GM21515 (cell line): Measurements from ENCODE around the gene PTCH1.

Experiments used
- ATAC-seq: cut with Tn5 transposase; IDR thresholded peaks from one replicate; pipeline ENCODE4 v1.9.1; 2021; ENCODE audit not compliant: unreplicated experiment

PTCH1 gene

DNA sequence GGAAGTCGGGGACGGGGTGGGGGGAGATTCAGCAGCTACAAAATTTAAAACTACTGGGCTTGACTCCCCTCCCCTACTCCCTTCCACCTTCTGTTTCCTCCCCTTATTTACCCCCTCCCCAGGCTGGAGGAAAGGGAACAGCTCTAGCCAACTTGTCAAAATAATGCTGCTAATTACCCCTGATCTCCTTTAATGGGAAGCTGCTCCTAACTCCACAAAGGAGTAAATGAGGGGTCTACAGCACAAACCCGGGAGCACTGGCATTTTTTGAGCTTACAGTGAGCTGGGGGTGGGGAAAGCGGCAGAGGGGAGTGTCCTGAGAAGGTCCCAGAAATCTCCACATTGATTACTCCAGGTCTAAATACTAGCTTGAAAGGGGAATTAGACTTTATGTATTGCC lies 3.1 kb downstream of the PTCH1 start:
- no peak for ATAC-seq

DNA sequence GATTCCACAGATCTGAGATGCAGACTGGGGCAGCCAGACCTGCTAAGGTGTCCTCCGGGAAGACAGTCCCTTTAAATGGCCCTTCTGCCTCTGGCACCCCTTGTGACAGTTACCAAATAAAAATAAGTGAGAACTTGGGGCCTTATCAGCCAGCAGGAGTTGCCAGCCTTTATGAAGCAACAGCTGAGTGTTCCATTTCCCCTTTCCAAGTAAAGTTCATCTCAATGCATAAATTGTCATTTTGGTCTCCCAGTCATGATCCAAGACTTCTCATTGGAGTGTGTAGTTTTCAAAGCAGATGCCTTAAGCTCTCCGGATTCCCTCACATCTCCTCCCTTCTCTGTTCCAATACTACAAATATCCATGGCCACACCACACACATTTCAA lies 4.1 kb downstream of the PTCH1 start:
- no peak for ATAC-seq

DNA sequence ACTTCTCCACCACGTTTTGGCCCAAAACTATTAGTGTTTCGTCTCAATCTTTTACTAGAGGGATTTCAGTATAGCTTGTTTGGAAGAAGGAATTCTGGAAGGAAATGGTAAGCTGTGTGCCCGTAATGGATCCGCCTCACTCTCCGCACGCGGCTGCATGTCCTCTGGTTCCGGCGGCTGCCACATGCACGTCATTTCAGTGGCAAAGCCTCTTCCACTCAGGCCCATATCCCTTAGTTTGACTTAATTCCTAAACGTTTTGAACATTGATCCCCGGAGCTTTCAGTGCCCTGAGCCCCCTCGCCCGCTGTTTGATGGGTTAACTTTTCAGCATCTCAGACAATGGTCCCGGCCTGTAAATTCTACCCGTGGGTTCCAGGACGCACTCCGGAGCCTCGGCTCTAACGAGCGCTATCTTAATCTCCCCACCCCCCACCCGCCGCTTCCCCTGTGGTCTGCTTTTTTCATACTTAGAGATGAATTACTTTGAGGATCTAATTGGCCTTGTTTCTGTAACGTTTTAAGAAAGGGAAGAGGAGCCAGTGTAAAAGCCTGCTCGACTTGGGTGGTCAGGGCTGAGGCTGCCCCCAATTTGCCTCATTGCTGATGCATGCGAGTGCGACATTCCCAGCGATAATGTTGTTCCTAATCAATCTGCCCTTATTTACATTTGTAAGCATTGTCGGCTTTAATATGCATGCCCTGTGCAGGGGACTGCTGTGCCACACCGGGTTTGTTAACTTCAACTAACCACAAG lies 4.6 kb downstream of the PTCH1 start:
- no peak for ATAC-seq

DNA sequence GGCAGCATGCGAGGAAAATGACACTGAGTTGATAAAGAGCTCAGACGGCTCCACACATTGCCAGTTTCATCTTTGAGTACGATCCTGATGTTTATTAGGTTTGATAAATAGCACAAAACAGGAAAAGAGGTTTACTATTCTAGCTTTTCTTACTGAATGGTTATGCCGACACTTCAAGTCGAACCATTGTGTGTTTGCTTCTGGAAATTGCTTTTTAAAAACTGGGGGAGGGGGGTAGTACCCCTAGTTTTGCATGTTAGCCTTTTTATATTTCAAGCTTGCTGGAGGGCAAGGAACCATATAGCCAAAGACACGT lies 5.2 kb downstream of the PTCH1 start:
- no peak for ATAC-seq

DNA sequence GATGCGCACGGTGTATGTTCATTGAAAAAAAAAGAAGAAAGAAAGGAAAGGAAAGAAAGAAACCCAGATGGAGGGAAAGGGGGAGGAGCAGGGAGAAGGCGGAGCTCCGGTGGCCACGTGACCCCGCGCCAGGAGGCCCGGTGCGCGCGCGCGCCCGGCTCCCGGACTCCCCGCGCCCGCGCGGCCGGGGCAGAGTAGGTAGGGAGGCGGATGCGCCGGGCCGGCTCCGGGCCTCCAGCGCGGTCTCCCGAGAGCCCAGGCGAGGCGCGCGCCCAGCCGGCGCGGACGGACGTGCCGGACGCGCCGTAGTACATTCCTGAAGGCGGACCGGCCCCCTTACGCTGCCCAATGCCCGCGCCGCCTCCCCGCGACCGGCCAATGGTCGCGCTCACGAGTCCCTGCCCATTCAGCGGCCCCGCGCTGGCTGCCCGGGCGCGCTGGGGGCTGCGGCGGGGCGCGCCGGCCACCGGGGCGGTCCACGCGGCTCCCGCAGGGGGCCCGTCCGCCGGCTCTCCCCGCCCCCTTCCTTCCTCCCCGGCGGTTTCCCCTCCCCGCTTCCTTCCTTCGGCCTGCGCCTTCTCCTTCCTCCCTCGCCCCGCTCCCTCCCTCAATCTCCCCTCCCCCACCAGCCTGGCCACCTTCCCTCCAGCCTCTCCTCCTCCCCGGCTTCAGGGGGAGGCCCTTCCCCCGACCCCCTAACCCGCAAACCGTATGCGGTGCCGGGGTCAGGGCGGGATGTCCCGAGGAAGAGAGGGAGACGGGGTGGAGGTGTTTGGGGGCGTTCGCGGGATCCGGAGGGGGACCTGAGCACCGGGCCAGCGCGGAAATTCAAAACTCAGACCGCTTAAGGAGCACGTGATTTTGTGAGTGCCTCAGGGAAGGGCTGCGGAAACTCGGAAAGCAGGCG lies 5.8 kb downstream of the PTCH1 start:
- ATAC-seq: peak; percentile 42

DNA sequence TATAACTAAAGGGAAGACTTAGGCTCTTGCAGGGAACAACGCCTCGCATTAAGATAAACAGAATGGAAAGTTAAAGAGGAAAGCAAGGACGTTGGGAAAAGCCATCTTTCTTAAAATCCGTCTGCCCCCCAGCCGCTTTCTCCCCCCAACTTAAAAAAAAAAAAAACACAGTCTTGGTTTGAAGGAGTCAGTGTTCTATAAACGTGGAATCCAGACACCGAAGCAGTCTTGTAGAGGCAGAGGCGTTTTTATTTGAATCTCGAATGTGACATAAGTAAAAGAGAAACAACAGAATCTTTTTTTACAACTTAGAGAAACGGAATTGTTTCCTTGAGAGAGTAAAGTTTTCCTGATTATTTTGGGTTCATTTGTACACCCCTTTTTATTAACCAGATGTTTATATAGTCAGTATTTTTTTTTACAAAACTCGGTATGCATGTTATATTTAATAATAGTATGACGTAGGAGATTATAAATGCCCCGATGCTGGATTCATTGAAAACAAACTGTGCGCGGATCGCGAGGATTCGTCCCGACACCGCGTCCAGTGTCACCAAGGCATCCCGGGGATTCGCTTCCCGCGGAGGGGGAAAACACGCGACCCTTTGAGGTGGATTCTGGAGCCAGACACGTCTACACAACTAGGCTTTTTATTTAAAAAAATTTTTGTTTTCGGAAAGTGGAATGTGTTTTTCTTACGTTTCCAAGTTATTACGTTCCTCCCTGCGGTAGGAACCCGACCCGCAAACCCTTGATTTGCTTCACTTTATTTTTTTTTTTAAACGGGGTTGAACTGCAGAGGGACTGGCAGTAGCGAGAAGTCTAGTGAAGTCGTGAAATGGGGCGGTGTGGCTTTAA lies 6.7 kb downstream of the PTCH1 start:
- no peak for ATAC-seq

DNA sequence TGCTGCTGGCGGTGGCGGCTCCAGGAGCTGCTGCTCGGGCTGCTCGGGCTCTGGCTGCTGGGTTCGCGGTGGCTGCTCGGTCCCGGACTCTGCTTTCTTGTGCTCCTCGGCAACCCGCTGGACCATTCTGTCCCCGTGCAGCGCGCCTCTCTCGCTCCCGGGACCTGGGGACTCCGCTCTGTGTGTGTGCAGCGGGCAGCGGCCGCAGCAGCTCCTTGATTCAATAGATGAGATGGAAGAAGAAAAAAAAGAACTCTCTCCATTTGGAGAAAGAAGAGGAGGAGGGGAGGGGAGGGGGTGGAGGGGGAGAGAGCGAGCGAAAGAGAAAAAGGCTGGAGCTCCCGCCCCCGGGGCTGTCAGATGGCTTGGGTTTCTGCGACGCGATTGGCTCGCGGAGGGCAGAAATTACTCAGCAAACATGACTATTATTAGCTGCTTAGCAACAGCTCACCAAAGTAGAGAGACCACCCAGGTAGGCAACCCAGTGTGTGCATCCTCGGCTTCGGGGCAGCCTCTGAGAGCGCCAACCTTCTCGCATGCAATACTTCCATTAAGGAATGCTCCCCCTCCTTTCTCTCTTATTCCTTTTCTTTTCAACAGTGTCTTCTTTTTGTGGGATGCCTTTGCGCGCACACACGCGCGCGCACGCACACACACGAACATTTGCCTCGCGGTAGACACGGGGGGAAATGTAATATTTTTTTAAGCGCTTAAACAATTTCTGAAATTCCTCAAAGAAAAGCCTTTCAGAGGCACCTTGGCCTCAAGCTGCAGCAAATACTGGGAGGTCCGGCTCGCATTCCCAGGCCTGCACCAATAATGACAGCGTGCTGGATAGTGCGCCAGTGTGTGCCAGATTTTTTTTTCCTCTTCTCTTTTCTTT lies 7.6 kb downstream of the PTCH1 start:
- ATAC-seq: peak; percentile 34

DNA sequence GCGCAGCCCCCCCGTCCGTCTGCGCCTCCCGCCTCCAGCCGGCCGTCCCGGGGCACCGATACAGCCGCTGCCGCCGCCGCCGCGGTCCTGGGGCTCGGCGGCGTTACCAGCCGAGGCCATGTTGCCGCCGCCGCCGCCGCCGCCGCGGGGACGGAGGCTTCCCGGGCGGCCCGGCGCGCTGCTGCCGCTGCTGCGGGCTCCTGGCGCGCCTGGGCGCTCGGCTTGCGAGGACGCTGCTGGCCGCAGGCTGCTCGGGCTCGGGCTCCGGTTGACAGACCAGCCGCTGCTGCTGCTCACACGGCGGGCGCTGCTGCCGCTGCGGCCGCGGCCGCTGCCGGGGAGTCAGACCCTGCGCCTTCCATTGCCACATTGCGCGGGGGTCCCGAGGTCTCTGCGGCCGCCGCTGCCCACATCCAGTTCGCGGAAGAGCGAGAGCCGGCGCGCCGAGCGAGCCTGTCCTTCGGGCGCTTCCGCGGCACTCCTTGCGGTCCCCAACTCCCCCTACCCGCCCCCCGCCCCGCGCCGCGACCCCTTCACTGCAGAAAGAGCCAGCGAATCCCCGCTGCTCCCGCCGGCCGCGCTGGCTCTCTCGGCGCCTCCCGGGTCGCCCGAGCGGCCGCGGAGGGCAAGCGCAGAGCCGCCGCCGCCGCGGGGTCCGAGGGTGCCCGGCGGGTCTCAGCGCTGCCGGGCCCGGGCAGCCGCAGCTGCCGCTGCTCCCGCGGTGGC lies 8.4 kb downstream of the PTCH1 start:
- ATAC-seq: no peak

DNA sequence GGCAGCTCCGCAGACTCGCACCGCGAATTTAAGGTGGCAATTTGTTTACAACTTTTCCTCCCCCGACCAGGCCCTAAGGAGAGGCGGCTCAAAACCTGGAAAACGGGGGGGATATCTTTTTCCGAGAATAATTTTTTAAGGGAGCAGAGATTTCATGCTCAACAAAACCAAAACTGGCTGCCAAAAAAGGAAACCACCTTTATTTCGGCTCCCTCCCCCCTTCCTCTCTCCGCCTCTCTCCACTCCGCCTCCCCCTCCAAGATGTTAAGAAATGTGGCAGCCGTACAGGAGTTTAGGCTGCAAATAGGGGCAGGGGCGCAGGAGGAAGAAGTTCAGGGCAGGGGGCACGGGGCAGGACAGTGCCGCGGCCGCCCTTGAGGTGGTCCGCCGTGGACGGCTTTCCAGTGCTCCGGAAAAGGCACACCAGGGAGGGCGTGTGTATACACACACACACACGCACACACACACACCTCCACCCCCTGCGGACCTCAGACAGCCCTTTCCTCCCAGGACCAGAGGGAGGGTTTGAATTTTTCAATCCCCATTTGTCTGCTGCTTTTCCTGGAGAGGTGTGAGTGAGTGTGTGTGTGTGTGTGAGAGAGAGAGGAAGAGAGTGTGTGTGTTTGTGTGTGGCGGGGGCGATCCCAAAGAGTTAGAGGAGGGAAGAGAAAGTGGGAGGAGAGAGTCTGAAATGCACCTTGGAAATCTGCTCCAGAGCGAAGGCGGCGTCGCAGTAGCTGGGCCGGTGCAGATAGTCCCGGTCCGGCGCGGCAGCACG lies 9.1 kb downstream of the PTCH1 start:
- ATAC-seq: no peak

DNA sequence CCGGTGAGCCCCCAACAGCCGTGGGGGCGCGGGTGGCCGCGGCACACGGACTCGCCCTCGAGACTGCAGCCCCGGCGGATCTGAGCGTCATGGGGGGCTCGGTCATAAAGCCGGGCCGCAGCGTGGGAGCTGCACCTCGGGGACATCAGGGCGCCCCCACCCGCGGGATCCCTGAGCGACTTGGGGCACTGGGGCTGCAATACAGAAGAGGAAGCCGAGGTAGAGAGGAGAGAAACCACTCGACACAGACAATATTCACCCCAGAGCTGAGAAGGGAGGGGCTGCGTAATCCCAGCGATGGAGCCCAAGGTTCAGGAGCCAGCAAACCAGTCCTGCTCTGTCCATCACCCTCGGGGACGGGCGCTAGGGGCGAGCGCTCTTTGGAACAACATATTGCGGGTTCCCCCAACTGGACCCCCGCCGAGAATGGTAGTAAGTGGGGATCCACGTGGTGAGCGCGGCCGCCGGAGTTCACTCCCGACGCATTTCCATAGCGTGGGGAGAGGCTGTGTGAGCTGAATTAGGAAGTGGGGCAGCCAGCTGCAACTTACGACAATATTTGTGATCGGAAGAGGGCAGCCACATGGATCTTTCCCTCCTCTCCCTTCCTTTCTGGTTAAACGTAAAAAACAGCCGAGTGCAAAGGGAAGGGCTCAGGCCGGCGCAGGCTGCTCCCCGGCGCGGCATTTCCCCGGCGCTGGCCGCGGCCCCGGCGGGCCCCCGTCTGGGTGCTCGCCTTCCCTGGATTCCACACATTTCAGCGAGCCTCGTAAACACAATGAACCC lies 9.9 kb downstream of the PTCH1 start:
- ATAC-seq: no peak

DNA sequence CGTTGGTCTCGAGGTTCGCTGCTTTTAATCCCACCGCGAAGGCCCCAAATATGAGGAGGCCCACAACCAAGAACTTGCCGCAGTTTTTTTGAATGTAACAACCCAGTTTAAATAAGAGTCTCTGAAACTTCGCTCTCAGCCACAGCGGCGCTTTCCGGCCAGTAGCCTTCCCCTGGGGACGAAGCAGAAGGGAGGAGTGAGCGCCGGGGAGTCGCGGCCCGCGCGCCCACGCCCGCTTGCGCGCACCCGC lies 10.4 kb downstream of the PTCH1 start:
- no peak for ATAC-seq

DNA sequence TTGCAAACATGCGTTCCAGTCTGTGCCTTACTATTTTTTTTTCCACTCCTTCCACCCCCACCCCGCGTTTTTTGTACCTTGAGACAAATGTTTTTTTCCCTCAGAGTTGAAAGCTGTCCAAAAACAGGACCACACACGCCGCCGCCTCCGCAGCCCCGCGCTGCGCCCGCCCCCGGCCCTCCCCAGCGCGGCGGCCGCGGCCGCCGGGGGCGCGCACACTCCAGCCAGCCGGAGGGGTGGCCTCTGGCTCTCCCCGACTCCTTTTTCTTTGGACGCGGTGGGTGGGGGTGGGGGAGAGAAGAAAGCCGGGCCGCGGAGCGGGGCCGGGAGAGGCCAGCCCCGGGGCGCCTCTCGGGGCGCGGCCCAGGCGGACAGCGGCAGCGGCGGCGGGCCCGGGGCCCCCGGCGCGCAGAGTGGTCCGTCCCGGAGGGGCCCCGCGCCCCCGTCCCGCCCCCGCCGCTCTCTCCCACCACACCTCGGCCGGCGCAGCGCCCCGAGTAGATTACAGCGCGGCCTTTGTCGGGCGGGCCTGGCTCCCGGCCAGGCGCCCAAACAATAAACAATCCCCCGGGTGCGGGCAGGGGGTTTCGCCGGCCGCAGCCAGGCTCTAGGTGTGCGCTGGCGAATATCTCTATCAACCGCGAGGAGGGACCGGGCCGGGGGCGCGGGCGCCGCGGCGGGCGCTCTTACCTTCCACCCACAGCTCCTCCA lies 10.9 kb downstream of the PTCH1 start:
- ATAC-seq: no peak

DNA sequence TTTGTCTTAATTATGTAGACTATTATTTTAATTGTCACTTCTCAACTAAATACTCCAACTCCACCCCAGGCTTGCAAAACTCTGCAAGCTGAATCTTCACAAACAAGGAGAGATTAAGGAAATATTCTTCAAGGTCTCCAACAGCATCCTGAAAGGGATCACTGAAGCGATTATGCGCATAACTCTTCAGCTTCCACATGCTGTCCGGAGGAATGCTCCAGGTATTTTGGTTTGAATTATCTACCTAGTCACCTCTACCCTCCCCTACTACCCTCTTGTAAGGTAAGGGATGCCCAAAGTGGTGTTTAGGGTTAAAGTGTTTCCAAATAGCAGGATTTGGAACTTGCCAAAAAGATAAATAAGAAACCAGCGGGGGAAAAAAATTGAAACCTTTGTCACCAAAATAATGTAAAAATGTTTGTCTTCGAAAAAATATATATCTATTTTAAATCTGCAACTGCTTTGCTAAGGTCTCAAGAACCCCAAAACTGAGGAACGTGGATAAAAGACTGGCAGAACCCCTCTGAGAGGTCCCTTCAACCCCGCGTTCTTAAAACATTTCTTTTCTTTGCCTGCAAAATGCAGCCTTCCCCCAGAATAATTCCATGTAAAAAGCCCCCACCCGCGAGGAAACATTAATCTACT lies 11.6 kb downstream of the PTCH1 start:
- no peak for ATAC-seq

DNA sequence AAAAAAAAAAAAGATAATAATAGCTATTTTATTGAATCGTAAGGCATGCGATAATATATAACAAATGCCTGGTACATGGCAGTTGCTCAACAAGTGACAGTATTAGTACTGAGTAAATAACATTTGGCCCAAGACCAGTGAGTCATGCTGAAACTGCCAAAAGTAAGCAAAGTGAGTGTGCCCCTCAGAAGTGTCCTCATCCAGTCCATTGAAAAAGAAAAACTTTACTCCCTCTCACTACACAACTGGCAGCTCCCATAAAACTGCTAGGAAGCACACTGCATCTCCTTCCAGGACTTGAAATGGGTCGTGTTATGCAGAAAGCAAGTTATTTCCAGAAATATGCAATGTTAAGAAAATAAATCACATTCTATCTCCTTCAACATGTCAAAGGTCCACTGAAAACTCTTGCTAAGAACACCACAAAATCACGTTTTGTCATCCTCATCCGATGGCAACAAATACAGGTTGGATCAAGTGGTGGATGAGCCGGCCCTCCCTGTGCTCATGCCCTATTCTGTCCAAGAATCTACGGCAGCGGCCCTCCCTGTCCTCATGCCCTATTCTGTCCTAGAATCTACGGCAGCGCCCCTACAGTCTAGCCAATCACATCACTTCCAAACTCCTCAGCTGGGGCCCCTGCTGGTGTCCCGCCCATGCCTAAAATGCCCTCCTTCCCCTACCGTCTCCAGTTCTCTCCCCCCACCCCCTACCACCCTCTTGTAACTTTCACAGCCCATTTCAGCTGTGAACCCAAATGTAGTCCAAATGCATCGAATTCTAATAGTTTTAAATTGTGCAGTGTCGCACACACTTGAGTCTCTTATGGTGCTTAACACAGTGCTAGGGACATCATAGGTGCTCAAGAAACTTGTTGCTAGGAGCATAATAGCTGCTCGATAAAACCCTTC lies 12.5 kb downstream of the PTCH1 start:
- ATAC-seq: no peak

DNA sequence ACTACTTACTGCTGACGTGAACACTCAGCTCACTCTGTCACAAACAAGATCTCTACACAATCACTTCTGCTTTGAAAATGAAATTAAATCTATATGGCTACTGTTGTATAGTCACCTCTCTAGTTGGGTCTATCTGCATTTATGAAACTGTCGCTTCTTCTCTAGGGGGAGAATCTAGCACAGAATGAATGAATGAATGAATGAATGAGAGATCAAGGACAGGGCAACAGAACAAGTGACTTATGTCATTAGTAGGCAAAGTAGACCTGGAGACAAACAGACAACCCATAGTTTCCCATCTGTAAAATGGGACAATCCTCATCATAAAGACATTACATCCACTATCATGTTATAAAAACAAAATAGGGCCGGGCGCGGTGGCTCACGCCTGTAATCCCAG lies 13.4 kb downstream of the PTCH1 start:
- no peak for ATAC-seq

DNA sequence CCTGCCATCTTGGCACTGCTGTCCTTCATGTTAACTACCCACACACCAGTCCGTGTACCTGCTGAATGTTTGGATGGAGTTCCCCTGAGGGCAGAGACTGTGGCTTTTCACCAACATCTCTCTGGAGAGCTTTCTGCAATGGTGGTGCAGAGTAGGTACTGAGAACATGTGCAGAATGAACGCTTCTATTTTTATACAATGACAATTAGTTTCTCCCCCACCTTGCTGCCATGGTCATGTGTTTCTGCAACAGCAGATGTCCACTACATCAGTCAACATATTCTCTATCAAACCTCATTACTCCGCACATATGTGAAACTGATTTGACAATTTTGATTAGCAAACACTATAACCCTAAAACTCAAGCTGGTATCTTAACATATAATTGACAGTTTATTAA lies 14.5 kb downstream of the PTCH1 start:
- ATAC-seq: no peak

DNA sequence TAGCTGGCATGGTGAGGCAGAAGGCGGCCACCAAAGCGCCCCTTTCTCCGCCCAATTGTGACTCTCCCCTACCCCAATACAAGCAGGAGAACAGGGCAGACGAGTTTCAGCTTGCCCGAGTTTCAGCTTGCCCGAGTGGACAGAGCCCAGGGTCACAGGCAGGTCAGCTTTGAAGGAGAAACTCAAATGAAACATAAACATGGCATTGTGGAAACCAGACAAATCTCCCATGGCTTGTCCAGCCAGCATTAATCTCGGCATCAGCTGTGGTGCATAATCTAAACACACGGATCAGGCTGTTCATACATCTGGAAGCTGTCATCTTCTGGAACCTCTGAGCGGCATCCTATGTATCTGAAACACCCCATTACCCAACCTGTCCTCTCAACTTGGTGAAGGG lies 16.9 kb downstream of the PTCH1 start:
- ATAC-seq: no peak
